NCI-H1436 (cell line): ENCODE results near the gene MRPL21.
"Not testable (repeated sequence)": the region's sequence is repeated elsewhere in the genome, so short reads cannot be mapped to it uniquely, and the experiment has no call there.

Experiments
- DNase-seq: peaks from one replicate; lab custom pipeline; 2025; lab: John Stamatoyannopoulos, UW

MRPL21 gene

GRCh38 chr11:68911731-68912130 is 8.1 kb upstream of the MRPL21 start:
- DNase-seq, result no peak

GRCh38 chr11:68910965-68911364 is 7.3 kb upstream of the MRPL21 start:
- no peak for DNase-seq

- no peak for DNase-seq
These were observed 4.6 kb upstream of the MRPL21 start for GRCh38 chr11:68908273-68908672.

GRCh38 chr11:68905421-68906360 is 2.1 kb upstream of the MRPL21 start:
- DNase-seq, result no peak

- no peak for DNase-seq
These were observed 716 bp upstream of the MRPL21 start for GRCh38 chr11:68904248-68904847.

- no peak for DNase-seq
These were observed 2.7 kb downstream of the MRPL21 start for GRCh38 chr11:68900835-68901381.

- no peak for DNase-seq
These were observed 6.2 kb downstream of the MRPL21 start for GRCh38 chr11:68897441-68897840.

- no peak for DNase-seq
These were observed 7.3 kb downstream of the MRPL21 start for GRCh38 chr11:68896171-68896959.

- DNase-seq, result no peak
These were observed 10.3 kb downstream of the MRPL21 start for GRCh38 chr11:68893282-68893681.

- DNase-seq, result no peak
These were observed 11.1 kb downstream of the MRPL21 start for GRCh38 chr11:68892576-68892975.

- DNase-seq, result no peak
These were observed 12.2 kb downstream of the MRPL21 start for GRCh38 chr11:68891351-68891948.

GRCh38 chr11:68890490-68891231 is 13.0 kb downstream of the MRPL21 start:
- DNase-seq, result no peak

GRCh38 chr11:68889948-68890446 is 13.6 kb downstream of the MRPL21 start:
- no peak for DNase-seq

- not testable (repeated sequence) for DNase-seq
These were observed 18.8 kb downstream of the MRPL21 start for GRCh38 chr11:68884827-68885226.

- no peak for DNase-seq
These were observed 21.2 kb downstream of the MRPL21 start for GRCh38 chr11:68882391-68882790.

GRCh38 chr11:68881320-68881719 is 22.3 kb downstream of the MRPL21 start:
- no peak for DNase-seq

GRCh38 chr11:68880851-68881250 is 22.8 kb downstream of the MRPL21 start:
- DNase-seq, result no peak

GRCh38 chr11:68878022-68878421 is 25.6 kb downstream of the MRPL21 start:
- DNase-seq, result no peak

- no peak for DNase-seq
These were observed 31.2 kb downstream of the MRPL21 start for GRCh38 chr11:68872216-68873003.

- DNase-seq, result no peak
These were observed 33.2 kb downstream of the MRPL21 start for GRCh38 chr11:68870470-68870869.
